Breast epithelium (tissue), 3 donors: ENCODE results near the gene ABCC1.

ENCODE experiments used
- POLR2A ChIP-seq: fragments of 450-650 bp; IDR thresholded peaks from one replicate; pipeline ENCODE4 v1.6.1; 2016; ENCODE audit warnings: antibody characterized with exemption, mild to moderate bottlenecking, moderate library complexity
- TF ChIP-seq, protein P1 (sequence below), 3 donors: fragments of 450-650 bp; IDR thresholded peaks; one replicate each; pipeline ENCODE4 v1.5.1; 2016 to 2017; ENCODE audit warnings: antibody characterized with exemption in 3 of 3, mild to moderate bottlenecking in 3 of 3, moderate library complexity in 3 of 3

GRCh38 chr16:16063683-16064082 lies 114.3 kb downstream of the ABCC1 start:
- no peak for TF ChIP-seq POLR2A
- TF ChIP-seq, protein P1, sequence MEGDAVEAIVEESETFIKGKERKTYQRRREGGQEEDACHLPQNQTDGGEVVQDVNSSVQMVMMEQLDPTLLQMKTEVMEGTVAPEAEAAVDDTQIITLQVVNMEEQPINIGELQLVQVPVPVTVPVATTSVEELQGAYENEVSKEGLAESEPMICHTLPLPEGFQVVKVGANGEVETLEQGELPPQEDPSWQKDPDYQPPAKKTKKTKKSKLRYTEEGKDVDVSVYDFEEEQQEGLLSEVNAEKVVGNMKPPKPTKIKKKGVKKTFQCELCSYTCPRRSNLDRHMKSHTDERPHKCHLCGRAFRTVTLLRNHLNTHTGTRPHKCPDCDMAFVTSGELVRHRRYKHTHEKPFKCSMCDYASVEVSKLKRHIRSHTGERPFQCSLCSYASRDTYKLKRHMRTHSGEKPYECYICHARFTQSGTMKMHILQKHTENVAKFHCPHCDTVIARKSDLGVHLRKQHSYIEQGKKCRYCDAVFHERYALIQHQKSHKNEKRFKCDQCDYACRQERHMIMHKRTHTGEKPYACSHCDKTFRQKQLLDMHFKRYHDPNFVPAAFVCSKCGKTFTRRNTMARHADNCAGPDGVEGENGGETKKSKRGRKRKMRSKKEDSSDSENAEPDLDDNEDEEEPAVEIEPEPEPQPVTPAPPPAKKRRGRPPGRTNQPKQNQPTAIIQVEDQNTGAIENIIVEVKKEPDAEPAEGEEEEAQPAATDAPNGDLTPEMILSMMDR (IDR thresholded peaks at IDR 0.05), result no peak
